Hematopoietic multipotent progenitor cell treated with erythropoietin and hydrocortisone succinate and interleukin-3 and kit ligand, for 4 days (in vitro differentiated cells): ENCODE measurements around the gene DUSP10.
A peak's percentile ranks its signal among the peaks of the same experiment; 100 is the strongest.

Source experiments
- DNase-seq: peaks from one replicate; pipeline ENCODE4 v3.0.0-alpha.2; 2015

DUSP10 gene

DNA sequence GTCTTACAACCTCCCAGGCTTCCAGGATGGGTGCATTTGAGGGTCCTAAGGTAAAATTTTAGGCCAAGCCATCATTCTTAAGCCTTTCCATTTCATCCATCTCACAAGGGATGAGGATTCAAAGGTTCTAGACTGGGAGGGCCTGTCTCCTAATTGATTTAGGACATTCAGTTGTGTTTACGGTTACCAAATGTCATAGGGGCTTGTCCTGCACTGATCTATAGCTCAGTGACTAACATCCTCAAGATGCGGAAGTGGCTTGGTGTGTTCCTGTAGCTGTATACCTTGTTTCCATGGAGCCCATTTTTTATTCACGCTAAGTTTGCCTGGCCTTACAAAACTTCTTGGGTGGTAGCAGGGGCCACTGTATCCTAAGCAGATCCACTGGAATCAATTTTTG is 52.8 kb downstream of the DUSP10 start:
- DNase-seq, result peak; percentile 70

DNA sequence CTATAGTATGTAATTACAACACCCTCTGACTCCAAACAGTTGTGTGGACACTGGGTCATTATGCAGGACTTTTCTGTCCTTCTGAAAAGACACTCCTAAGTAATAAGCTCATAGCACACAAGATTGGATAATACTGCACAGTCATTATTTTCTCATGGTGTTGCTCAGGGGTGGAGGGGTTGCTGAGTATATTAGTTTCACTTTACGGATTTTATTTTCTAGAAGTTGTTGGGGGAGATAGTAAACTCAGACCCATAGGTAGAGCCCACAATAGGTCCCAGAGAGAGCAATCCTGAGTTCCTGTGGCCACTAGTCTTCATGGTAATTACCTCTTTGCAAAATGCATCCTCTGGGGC is 53.4 kb downstream of the DUSP10 start:
- peak; percentile 33 for DNase-seq

- peak; percentile 64 for DNase-seq
Measured at GRCh38 chr1:221687836-221688487, 53.9 kb downstream of the DUSP10 start.

DNA sequence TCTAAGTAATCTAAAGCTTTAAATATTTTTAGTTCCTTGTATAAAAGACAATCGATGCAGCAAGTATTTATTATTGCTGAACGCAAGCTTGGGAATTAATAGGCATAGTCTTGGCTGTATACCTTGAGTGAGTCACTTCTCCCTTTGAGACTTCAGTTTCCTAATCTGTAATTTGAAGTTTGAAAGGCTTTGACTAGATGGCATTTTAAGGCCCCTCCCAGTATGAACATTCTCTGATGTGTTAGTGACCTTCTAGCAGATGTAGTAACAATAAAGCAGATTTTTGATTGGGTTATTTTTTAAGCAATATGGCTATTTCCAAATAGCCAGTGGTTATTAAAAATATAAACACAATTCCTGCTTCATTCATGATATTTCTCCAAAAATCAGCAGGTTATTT is 58.2 kb downstream of the DUSP10 start:
- DNase-seq, result no peak

- DNase-seq, result no peak
Measured at GRCh38 chr1:221680085-221680484, 61.8 kb downstream of the DUSP10 start.

DNA sequence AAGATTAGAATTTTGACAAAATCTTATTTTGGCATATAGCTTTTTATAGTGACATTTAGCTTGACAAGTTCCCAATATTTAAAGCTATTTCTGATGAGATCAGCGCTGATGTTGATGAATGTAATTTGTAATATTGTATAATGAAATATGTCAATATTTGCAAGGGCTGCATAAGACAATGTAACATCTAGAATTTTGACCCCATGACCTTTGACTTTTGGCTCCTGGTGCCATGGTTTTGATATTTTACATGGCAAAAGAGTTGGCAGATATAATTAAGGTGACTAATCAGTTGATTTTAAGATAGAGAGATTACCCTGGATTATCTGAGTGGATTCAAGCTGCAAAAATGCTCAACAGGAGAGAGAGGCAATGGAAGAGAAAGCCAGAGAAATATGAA is 63.9 kb downstream of the DUSP10 start:
- DNase-seq, result no peak

DNA sequence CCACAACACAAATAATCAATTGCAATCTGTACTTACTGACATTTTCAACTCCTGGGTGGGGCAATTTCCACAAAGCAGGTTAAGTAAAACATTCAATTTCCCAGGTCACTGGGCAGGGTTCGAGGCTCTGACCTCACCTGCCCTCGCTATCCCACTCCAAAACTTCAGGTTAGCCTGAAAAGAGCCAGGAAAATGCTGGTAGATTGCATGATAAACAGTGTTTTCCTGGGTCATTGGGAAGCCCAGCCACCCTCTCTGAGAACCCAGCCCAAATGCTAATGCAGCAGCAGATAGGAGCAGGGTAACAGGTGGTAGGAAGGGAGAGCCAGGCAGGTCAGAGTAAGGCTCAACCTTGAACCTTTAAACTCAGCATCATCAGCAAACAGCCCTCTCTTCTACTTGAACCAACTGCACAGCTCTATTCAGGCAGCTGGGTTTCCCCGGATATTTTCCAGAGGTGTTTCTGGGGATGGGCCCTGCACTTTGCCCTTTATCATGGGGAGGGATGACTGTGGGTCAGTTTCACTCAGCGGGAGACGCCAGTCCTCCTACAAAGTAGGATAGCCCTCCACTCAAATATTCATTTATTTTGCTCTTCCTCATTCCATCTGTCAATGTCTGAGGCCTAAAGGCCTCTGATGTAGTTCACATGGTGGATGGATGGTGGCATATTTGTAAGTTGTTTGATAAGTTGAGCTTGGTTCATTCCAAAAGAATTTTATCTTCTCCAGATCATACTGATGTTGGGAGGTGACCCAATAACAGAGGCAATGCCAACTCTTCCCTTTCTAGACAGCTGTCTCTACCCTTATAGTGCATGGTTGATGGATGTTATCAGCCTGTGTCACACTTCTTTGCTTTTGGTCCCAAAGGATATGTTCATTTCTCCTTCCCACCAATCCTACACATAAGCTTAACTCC is 65.7 kb downstream of the DUSP10 start:
- DNase-seq, result no peak

DNA sequence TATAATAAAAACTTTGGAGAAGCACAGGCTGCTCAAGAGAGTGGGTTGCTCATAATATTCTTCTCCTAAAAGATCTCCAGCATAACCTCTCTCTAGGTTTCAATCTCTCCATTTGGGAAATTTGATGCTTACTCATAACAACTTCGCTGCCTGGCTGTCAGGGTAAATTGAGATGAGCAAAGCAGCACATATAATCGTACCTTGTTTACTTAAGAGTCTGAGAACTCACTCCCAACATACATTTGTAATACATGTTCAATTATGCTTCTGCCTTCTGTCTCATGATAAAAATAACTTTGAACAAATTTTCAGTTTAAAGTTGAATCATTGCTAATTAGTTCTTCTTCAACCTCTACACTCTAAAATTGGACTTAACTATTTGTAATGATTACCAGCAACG is 68.9 kb downstream of the DUSP10 start:
- no peak for DNase-seq

- DNase-seq, result peak; percentile 68
Measured at GRCh38 chr1:221672239-221672645, 69.6 kb downstream of the DUSP10 start.

DNA sequence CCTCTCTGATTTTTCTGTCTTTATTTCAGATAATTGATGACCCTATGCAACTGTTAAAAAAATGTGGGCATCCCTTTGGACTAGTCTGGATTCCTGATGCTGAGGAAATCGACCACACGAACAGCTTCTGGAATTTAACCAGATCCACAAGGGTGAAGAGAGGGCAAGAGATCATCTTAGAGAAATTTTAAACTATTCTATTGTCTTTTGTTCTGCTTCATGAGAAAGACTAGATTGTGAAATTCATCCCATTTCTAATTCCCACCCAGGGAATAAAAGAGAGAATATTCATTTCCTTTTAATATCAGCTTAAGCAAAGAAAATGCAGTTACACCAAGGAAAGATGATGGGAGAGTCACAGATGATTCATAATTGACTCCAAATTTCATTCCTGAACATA is 71.8 kb downstream of the DUSP10 start:
- DNase-seq, result no peak

DNA sequence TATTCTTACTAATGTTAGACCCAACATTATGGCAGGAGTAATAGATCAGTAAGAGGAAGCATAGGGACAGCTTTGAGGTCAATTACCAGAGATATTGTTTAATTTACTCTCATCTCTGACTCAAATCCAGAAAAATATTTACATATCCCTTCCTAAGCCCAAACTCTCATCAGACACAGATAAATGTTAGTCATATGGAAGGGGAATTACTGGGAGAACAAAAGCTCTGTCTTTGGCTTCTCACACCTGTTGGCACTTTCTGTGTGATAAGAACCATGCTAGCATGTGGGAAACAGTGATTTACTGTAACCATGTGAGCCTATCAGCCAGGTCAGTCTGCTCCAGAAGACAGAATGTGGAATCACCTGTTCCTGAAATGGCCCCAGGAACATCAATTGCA is 72.4 kb downstream of the DUSP10 start:
- DNase-seq, result no peak

- DNase-seq, result peak; percentile 51
Measured at GRCh38 chr1:221667504-221667903, 74.4 kb downstream of the DUSP10 start.

DNA sequence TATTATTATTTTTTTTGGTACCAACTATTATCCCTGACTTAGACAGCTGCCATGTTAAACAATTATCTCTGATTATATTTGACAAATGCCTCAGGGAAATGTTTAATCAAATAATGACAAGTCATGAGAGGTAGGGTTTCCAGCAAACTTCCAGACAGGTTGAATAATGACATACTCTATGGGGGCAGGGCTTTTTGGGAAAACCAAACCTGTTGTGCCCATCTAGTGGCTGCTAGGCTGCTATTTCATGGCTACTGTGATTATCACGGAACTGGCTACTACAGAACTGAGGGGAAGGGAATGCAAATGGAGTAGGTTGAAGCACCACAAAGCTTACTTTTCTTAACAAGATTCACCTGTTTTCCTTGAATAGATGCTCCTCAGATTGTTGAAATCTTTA is 77.6 kb downstream of the DUSP10 start:
- DNase-seq, result no peak

GRCh38 chr1:221663321-221663720 is 78.6 kb downstream of the DUSP10 start:
- DNase-seq, result no peak

DNA sequence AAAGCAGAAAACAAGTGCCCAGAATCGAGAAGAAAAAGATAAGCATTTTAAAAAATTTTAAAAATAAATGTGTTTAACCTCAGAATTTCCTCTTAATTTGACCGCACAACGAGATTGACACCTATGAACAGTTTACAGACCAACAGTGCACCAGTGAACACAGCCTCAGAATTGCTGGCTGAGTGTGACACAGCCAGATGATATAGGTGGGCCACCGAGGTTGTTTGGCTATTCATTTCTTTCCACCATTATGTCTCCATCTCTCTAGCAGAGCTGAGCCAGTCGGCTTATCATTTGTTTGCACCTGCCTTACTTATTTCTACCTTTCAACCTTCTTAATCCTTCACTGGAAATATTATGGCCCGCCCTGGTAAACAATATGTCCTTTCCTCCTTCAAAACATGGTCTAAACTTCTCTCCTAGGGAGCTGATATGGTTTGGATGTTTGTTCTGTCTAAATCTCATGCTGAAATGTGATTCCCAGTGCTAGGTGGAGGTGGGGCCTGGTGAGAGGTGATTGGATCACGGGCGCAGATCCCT is 86.1 kb downstream of the DUSP10 start:
- no peak for DNase-seq
